Measurements from ENCODE around the gene KRTAP5-9.
"Not testable (repeated sequence)": the region's sequence is repeated elsewhere in the genome, so short reads cannot be mapped to it uniquely, and the experiment has no call there.

KRTAP5-9 gene

GRCh38 chr11:71534711-71535608 is 13.3 kb upstream of the KRTAP5-9 start:
- not testable (repeated sequence) for DNase-seq

- no peak for DNase-seq
Measured at GRCh38 chr11:71535825-71536224, 12.4 kb upstream of the KRTAP5-9 start.

- no peak for DNase-seq
Measured at GRCh38 chr11:71537537-71537936, 10.7 kb upstream of the KRTAP5-9 start.

GRCh38 chr11:71537977-71538665 is 10.1 kb upstream of the KRTAP5-9 start, which contains the start of gene KRTAP5-8:
KRTAP5-8 (plus strand) TSS chr11:71538025; CDS start chr11:71538056, 31 bp downstream.
- DNase-seq, result not testable (repeated sequence)

GRCh38 chr11:71538666-71538990 is 9.6 kb upstream of the KRTAP5-9 start:
- no peak for DNase-seq

GRCh38 chr11:71539017-71539416 is 9.2 kb upstream of the KRTAP5-9 start:
- DNase-seq, result no peak

- DNase-seq, result not testable (repeated sequence)
Measured at GRCh38 chr11:71539971-71540370, 8.2 kb upstream of the KRTAP5-9 start.

- DNase-seq, result not testable (repeated sequence)
Measured at GRCh38 chr11:71540521-71541304, 7.5 kb upstream of the KRTAP5-9 start.

- no peak for DNase-seq
Measured at GRCh38 chr11:71542382-71542781, 5.8 kb upstream of the KRTAP5-9 start.

GRCh38 chr11:71542879-71543777 is 5.1 kb upstream of the KRTAP5-9 start:
- DNase-seq, result peak; percentile 41

GRCh38 chr11:71543866-71544265 is 4.4 kb upstream of the KRTAP5-9 start:
- no peak for DNase-seq

- no peak for DNase-seq
Measured at GRCh38 chr11:71544525-71545214, 3.5 kb upstream of the KRTAP5-9 start.

- DNase-seq, result no peak
Measured at GRCh38 chr11:71545405-71545966, 2.7 kb upstream of the KRTAP5-9 start.

- DNase-seq, result no peak
Measured at GRCh38 chr11:71548716-71549151, 514 bp downstream of the KRTAP5-9 start.

- DNase-seq, result no peak
Measured at GRCh38 chr11:71551711-71552110, 3.5 kb downstream of the KRTAP5-9 start.

- no peak for DNase-seq
Measured at GRCh38 chr11:71554996-71555395, 6.8 kb downstream of the KRTAP5-9 start.

- no peak for DNase-seq
Measured at GRCh38 chr11:71555508-71555907, 7.3 kb downstream of the KRTAP5-9 start.

- no peak for DNase-seq
Measured at GRCh38 chr11:71556018-71556417, 7.8 kb downstream of the KRTAP5-9 start.

GRCh38 chr11:71557257-71557656 is 9.0 kb downstream of the KRTAP5-9 start:
- no peak for DNase-seq

GRCh38 chr11:71558996-71559395 is 10.8 kb downstream of the KRTAP5-9 start:
- no peak for DNase-seq

- no peak for DNase-seq
Measured at GRCh38 chr11:71562120-71562519, 13.9 kb downstream of the KRTAP5-9 start.

Measured in activated CD4-positive, alpha-beta T cell treated with anti-CD3 and anti-CD28 coated beads, Interleukin-2, Interleukin-6, amounts not matched to agents 100 ng/mL and 50 ng/mL, durations not matched to agents 16 hours and 8 hours (primary cell).